B cell (primary cell): ENCODE data around the gene RPS19. TPM values are rescaled to one million over a fixed set of nuclear protein-coding genes. Genes with fewer than 3 reads are reported as not detected.

Source experiments
- ATAC-seq: fragments of 200-7000 bp; cut with Tn5 transposase; one replicate; pipeline ENCODE4 v1.10.0; 2021; ENCODE audit warnings: low read depth, mild to moderate bottlenecking, moderate number of reproducible peaks, moderate library complexity
- CTCF ChIA-PET: fragments of 350-600 bp; sonication (Branson Sonifier 250); formaldehyde crosslinking; loops from one replicate; lab custom pipeline; 2021; ENCODE audit warnings: antibody characterized with exemption, inconsistent platforms; lab: Charles Lee
- POLR2A ChIA-PET: fragments of 350-600 bp; sonication (Branson Sonifier 250); formaldehyde crosslinking; loops from one replicate; lab custom pipeline; 2021; ENCODE audit warnings: antibody characterized with exemption; lab: Charles Lee
- DNase-seq: peaks from one replicate; pipeline ENCODE4 v3.0.0; 2013
- H2AFZ ChIP-seq: 2 replicates; pipeline ENCODE4 v1.6.1; 2012; ENCODE audit warnings: mild to moderate bottlenecking, low read depth, low read length; ENCODE audit not compliant: insufficient read depth, poor library complexity, severe bottlenecking
- H3K27ac ChIP-seq, 2 donors: 1 replicate in 1 of 2; 2 replicates in 1 of 2; pipeline ENCODE4 v1.5.1; 2012 to 2013; ENCODE audit warnings: low read length in 2 of 2, mild to moderate bottlenecking in 2 of 2, moderate library complexity in 1 of 2
- H3K27me3 ChIP-seq, 4 experiments: fragments of 200-600 bp in 1 of 4; sonication (generic) in 1 of 4; replicated peaks in 1 of 4; 1 replicate in 2 of 4; 2 replicates in 2 of 4; pipeline versions ENCODE4 v1.6.1 to v1.7.0; 2013 to 2016; ENCODE audit warnings: low read length in 3 of 4, mild to moderate bottlenecking in 2 of 4, mixed read lengths in 1 of 4, moderate library complexity in 1 of 4; ENCODE audit not compliant: insufficient read depth in 4 of 4, control insufficient read depth in 3 of 4; ENCODE audit errors: control extremely low read depth in 1 of 4
- H3K36me3 ChIP-seq, 2 experiments: replicated peaks in 1 of 2; 1 replicate in 1 of 2; 2 replicates in 1 of 2; pipeline versions ENCODE4 v1.6.1 to v1.7.1; 2013; ENCODE audit warnings: low read length in 1 of 2; ENCODE audit not compliant: insufficient read depth in 2 of 2, control insufficient read depth in 1 of 2; ENCODE audit errors: control extremely low read depth in 1 of 2, extremely low read depth in 1 of 2
- H3K4me1 ChIP-seq, 2 donors: fragments of 200-600 bp in 1 of 2; sonication (generic) in 1 of 2; 1 replicate in 1 of 2; 2 replicates in 1 of 2; pipeline versions ENCODE4 v1.5.1 to v1.6.1; 2013 to 2017; ENCODE audit warnings: low read length in 2 of 2; ENCODE audit not compliant: control insufficient read depth in 2 of 2, insufficient read depth in 2 of 2
- H3K4me2 ChIP-seq: replicated peaks from 2 replicates; pipeline ENCODE3; 2012; ENCODE audit warnings: mild to moderate bottlenecking, low read depth, low read length; ENCODE audit not compliant: poor library complexity, severe bottlenecking
- H3K4me3 ChIP-seq, 5 experiments: fragments of 200-600 bp in 1 of 5; sonication (generic) in 1 of 5; 1 replicate in 3 of 5; 2 replicates in 2 of 5; pipeline versions ENCODE4 v1.5.1 to v1.7.0; 2011 to 2016; ENCODE audit warnings: low read length in 4 of 5, mild to moderate bottlenecking in 4 of 5, low read depth in 2 of 5, control low read depth in 1 of 5, moderate library complexity in 1 of 5; ENCODE audit not compliant: insufficient read depth in 1 of 5; ENCODE audit errors: control extremely low read depth in 1 of 5, extremely low read depth in 1 of 5
- H3K79me2 ChIP-seq: fragments of 200-600 bp; sonication (generic); one replicate; pipeline ENCODE4 v1.6.0; 2016; ENCODE audit warnings: low read length; ENCODE audit not compliant: control insufficient read depth, insufficient read depth
- H3K9ac ChIP-seq: fragments of 200-600 bp; sonication (generic); 2 replicates; pipeline ENCODE4 v1.6.1; 2017; ENCODE audit warnings: mild to moderate bottlenecking, low read length, moderate library complexity
- H3K9me3 ChIP-seq, 3 donors: one replicate each; pipeline versions ENCODE4 v1.6.1 to v1.7.1; 2013; ENCODE audit warnings: low read length in 2 of 3; ENCODE audit not compliant: control insufficient read depth in 2 of 3, insufficient read depth in 1 of 3; ENCODE audit errors: control extremely low read depth in 1 of 3
- H4K20me1 ChIP-seq: 2 replicates; pipeline ENCODE4 v1.6.0; 2012; ENCODE audit warnings: mild to moderate bottlenecking, low read length; ENCODE audit not compliant: insufficient read depth, control insufficient read depth, poor library complexity, severe bottlenecking
- H3K27ac Mint-ChIP-seq: one replicate; pipeline ENCODE4 v1.8.0; 2021; ENCODE audit warnings: mixed read lengths
- H3K27me3 Mint-ChIP-seq: one replicate; pipeline ENCODE4 v1.8.0; 2021; ENCODE audit warnings: mixed read lengths
- H3K4me1 Mint-ChIP-seq: one replicate; pipeline ENCODE4 v1.8.0; 2021; ENCODE audit warnings: mixed read lengths
- H3K4me3 Mint-ChIP-seq: one replicate; pipeline ENCODE4 v1.8.0; 2021; ENCODE audit warnings: mixed read lengths
- H3K9me3 Mint-ChIP-seq: one replicate; pipeline ENCODE4 v1.8.0; 2022; ENCODE audit warnings: mixed read lengths; ENCODE audit not compliant: insufficient read depth
- EZH2 ChIP-seq: IDR thresholded peaks from 2 replicates; pipeline ENCODE4 v1.6.1; 2012; ENCODE audit warnings: borderline replicate concordance, low read depth, mild to moderate bottlenecking, moderate library complexity, low read length; ENCODE audit not compliant: insufficient read depth, poor library complexity, severe bottlenecking
- WGBS: methylation state at CpG from one replicate; pipeline ENCODE4 v1.1.5; 2013; ENCODE audit warnings: missing lambda C conversion rate; ENCODE audit not compliant: insufficient coverage; 5-methylcytosine and 5-hydroxymethylcytosine counted together
- intact Hi-C: fragments of 100-400 bp; cut with micrococcal nuclease; formaldehyde crosslinking; loops from one replicate; pipeline ENCODE4 v1.10.0; 2022
- polyA plus RNA-seq: library from polyadenylated mRNA; depleted of rRNA; stranded (reverse); fragments of >200 nt; gene quantifications from 2 replicates; pipeline ENCODE4 v1.2.3, GENCODE V29; 2012
- total RNA-seq, 2 donors: library from RNA; stranded (reverse); fragments of 120-200 nt in 1 of 2; gene quantifications; 1 replicate in 1 of 2; 2 replicates in 1 of 2; pipeline versions ENCODE4 v1.2.3 to v1.2.4, GENCODE V29; 2013 to 2022
- TF ChIP-seq, protein P1 (sequence below): fragments of 200-600 bp; IDR thresholded peaks from one replicate; pipeline ENCODE4 v1.8.0; 2022; ENCODE audit warnings: antibody characterized with exemption, mild to moderate bottlenecking

The RPS19 gene
- total and polyA plus RNA-seq, 2 donors (not counting 1 experiment from before 2014, with no cell fraction given): 3,322 to 9,144 TPM

DNA sequence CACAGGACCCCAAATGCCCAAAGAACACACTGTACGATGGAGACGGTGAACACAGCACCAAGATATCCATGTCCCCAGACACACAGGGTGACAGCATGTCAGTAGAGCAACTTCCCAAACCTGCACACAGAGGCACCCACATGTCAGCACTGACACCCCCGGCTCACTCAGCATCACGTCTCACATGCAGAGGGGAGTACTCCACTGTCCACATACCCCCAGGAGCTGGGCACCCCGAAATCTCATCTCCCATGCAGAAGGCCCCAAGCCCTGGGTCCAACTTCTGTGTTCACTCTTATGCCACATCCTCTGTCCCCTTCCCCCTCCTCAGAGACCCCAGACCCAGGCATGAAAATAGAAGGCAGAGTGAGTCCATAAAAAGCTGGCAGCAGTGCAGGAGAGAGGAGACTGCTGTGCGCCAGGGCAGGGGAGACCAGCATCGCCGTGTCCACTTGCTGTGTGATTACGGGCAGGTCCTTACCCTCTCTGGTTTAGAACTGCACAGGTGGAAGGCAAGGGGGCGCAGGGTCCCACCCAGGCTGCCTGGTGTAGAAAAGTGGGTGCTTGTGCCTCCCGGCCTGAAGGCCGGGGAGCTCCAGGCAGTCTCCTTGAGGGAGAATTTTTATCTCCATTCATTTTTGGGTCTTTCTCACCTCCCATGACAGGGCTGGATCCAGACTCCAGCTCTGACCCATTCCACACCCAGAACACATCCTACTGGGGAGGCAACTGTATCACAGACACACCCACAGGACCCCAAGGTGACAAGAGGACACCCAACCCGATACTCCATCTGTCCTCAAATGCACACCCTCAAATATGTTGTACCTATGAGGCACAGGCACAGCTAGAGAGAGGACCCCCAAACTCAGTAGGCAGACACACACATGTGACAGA, 51.2 kb downstream of the RPS19 start:
- no peaks in the 10 kb centered on the region for H3K79me2 ChIP-seq
- ATAC-seq: no peak
- peaks cover 18% of the 10 kb centered on the region for H3K27me3 Mint-ChIP-seq
- H3K4me3 ChIP-seq: no peak overlapping the region
- peaks cover 76% of the 10 kb centered on the region for H4K20me1 ChIP-seq
- H3K4me1 Mint-ChIP-seq: peaks cover 39% of the 10 kb centered on the region
- H3K4me3 Mint-ChIP-seq: peak overlapping the region; percentile 54
- peak overlapping the region; percentile 58 for H3K4me2 ChIP-seq
- intact Hi-C loops: no loop called here
- H3K9ac ChIP-seq: no peak overlapping the region
- peaks cover 40 to 45% of the 10 kb centered on the region in 2 donors for H3K4me1 ChIP-seq
- 77% methylated on average over 13 of the region's 13 CpGs for WGBS
- TF ChIP-seq EZH2: no peak
- TF ChIP-seq, protein P1, sequence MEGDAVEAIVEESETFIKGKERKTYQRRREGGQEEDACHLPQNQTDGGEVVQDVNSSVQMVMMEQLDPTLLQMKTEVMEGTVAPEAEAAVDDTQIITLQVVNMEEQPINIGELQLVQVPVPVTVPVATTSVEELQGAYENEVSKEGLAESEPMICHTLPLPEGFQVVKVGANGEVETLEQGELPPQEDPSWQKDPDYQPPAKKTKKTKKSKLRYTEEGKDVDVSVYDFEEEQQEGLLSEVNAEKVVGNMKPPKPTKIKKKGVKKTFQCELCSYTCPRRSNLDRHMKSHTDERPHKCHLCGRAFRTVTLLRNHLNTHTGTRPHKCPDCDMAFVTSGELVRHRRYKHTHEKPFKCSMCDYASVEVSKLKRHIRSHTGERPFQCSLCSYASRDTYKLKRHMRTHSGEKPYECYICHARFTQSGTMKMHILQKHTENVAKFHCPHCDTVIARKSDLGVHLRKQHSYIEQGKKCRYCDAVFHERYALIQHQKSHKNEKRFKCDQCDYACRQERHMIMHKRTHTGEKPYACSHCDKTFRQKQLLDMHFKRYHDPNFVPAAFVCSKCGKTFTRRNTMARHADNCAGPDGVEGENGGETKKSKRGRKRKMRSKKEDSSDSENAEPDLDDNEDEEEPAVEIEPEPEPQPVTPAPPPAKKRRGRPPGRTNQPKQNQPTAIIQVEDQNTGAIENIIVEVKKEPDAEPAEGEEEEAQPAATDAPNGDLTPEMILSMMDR: no peak
- ChIA-PET POLR2A (interaction anchor here (0.7 to 1.7 kb wide), 10 partner anchors 8 to 52 kb away, joined by 3 to 8 read pairs (median 4); partner anchors contain the start of genes ARHGEF1, CD79A and RPS19), CTCF (interaction anchor here (0.8 to 2.0 kb wide), 9 partner anchors 15 to 46 kb away, joined by 3 to 7 read pairs (median 4); no protein-coding TSS in a partner anchor)
- no peak overlapping the region for H3K27ac ChIP-seq
- H3K27me3 ChIP-seq: peaks cover 0 to 39% (median 27%) of the 10 kb centered on the region in 4 experiments
- no peak overlapping the region for H2AFZ ChIP-seq
- no peak for DNase-seq
- peak overlapping the region; percentile 59 for H3K27ac Mint-ChIP-seq
- H3K9me3 ChIP-seq: peaks cover 0 to 11% (median 0%) of the 10 kb centered on the region in 3 donors
- H3K36me3 ChIP-seq: peaks cover 0 to 11% of the 10 kb centered on the region in 2 experiments
- H3K9me3 Mint-ChIP-seq: no peaks in the 10 kb centered on the region
